ENCODE measurements around the gene MCF2L2.

GRCh38 chr3:183267140-183267539, 161.3 kb downstream of the MCF2L2 start:
- TF ChIP-seq POLR2A (IDR thresholded peaks at IDR 0.05; ENCODE audit: low read depth, low read length) (no peak), POLR2AphosphoS5 (IDR thresholded peaks at IDR 0.05; ENCODE audit: low read depth, low read length) (no peak), PAX5 (IDR thresholded peaks at IDR 0.05; ENCODE audit: insufficient read depth, low read length, severe bottlenecking) (no peak), TAF1 (IDR thresholded peaks at IDR 0.05; ENCODE audit: low read depth, low read length) (no peak), POU2F2 (IDR thresholded peaks at IDR 0.05; ENCODE audit: low read depth, low read length) (no peak), SPI1 (IDR thresholded peaks at IDR 0.05; ENCODE audit: low read depth, low read length) (no peak)

Measured in GM12891 (cell line).